Fibroblast of mammary gland (primary cell): ENCODE results near the gene CHD6.

Experiments used
- DNase-seq: peaks from one replicate; pipeline ENCODE4 v3.0.0-alpha.2; 2010; ENCODE audit warnings: low read depth
- H3K4me3 ChIP-seq: 2 replicates; pipeline ENCODE4 v1.5.1; 2011; ENCODE audit warnings: low read depth, mild to moderate bottlenecking, low read length, moderate library complexity; ENCODE audit not compliant: control insufficient read depth
- TF ChIP-seq, protein P1 (sequence below): conservative IDR thresholded peaks from 2 replicates; pipeline ENCODE4 v1.5.1; 2011; ENCODE audit warnings: low read depth, low read length, inconsistent platforms; ENCODE audit not compliant: control insufficient read depth, insufficient read depth

Gene CHD6

DNA sequence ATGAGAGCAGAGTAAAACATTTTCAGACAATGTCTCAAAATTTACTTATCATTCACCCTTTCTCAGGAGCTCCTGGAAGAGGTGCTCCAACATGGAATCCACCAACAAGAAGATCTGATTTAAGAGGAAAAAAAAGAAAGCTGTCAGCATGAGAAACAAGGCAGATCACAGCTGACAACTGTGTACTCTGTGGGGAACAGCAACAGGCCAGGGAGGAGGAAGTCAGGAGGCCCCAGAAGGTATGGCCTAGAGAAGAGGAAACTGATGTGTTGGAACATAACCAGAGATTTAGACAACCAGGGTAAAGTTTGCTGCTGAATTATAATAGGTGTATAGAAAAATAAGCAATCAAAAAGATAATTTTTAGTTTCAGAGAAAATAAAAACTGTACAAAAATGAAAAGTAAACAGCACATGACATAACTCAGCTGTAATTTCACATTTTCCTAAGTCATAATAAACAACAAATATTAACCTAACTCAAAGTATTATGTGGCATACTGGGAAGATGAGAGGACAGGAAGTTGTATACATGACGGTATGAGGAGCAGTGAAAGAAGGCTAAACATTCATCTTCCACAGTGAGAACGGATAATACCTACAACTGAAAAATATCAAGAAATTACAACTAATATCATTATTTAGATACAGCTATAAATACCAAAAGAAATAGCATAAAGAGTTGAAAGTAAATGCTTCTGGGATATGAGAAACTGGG is 138.0 kb downstream of the CHD6 start:
- TF ChIP-seq, protein P1, sequence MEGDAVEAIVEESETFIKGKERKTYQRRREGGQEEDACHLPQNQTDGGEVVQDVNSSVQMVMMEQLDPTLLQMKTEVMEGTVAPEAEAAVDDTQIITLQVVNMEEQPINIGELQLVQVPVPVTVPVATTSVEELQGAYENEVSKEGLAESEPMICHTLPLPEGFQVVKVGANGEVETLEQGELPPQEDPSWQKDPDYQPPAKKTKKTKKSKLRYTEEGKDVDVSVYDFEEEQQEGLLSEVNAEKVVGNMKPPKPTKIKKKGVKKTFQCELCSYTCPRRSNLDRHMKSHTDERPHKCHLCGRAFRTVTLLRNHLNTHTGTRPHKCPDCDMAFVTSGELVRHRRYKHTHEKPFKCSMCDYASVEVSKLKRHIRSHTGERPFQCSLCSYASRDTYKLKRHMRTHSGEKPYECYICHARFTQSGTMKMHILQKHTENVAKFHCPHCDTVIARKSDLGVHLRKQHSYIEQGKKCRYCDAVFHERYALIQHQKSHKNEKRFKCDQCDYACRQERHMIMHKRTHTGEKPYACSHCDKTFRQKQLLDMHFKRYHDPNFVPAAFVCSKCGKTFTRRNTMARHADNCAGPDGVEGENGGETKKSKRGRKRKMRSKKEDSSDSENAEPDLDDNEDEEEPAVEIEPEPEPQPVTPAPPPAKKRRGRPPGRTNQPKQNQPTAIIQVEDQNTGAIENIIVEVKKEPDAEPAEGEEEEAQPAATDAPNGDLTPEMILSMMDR: no peak
- no peak for DNase-seq
- no peak overlapping the region for H3K4me3 ChIP-seq

DNA sequence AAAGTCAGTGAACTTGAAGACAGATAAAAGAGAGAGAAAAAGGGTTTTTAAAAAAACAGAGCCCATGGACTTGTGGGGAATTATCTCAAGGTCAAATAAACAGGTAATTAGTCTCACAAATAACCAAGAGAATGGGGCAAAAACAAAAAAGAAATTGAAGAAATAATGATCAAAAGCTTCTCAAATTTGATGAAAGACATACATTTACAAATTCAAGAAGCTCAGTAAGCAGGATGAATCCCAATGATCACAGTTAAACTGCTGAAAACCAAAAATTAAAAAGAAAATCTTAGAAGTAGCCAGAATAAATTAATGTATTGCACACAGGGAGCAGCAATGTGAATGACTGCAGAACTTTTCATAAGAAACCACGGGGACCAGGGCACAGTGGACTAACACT is 139.1 kb downstream of the CHD6 start:
- H3K4me3 ChIP-seq: no peak overlapping the region
- no peak for DNase-seq
- TF ChIP-seq, protein P1: no peak

DNA sequence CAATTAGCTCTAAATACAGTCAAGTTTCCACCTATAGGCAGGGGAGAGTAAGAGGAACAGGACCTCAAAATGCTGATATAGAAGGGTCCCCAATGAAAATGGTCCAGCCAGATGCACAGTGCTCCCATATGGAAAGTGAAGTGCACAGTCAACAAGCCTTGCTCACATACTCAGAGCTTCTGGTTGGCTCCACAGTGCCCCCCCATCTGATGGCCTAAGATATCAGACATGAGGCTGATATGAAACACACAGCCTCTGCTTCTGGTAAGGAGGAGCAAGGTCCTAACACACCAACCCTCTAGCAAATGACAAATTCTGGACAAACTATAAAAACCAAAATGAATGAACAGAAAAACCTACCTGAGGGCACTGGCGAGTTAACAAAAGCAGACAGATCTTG is 140.2 kb downstream of the CHD6 start:
- TF ChIP-seq, protein P1: no peak
- no peak overlapping the region for H3K4me3 ChIP-seq
- no peak for DNase-seq

DNA sequence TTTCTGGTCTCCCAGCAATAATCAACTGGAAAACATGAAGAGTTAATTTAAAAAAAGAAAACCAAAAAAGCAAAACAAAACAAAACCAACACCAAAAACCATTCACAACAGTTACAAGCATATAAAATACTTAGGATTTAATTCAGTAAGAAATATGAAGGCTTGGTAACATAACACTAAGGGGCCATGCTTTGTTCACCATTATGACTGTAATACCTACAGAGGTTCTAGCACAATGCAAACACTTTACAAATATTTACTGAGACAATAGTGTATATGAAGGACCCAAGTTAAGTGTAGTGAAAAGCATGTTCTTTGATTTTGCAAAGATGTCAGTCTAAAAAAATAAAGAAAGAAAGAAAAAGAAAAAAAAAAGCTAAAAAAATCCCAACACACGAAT is 141.7 kb downstream of the CHD6 start:
- H3K4me3 ChIP-seq: no peak overlapping the region
- no peak for DNase-seq
- TF ChIP-seq, protein P1: no peak

DNA sequence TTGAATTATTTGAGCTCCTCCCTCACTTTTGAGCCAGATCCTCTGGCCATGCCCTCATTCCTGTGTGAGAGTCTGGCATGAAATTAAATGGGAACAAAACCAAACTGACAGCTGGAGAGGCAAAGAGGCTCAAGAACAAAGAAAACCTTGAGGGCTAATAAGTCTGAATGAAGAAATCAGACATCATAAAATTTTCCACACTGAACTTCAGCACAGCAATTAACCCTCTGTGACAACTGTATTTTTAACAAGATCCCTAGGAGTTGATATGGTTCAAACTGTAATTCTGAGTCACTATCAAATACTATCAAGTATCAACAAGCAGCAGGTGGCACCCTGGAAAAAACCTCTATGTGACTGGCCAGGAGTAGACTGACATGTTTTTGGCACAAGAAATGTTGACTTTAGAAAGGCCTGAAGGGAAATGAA is 142.2 kb downstream of the CHD6 start:
- H3K4me3 ChIP-seq: no peak overlapping the region
- DNase-seq: peak; percentile 28
- TF ChIP-seq, protein P1: no peak

DNA sequence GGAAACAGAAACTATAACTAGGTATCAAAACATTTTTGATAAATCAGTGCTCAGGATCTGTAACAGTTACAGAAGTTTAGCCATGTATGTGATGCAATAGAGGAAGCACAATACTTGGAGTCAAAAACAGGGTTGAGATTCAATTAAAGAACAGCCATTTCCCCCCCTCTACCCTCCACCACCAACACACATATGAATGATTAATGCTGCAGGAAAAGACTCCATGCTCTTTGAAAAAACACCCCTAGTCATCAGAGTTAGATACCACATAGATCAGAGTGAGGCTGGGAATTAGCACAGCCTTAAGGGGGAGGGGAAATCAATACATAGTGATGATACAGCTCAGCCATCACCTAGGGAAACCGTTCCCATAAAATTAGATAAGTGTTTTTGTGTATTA is 142.7 kb downstream of the CHD6 start:
- peak; percentile 11 for DNase-seq
- TF ChIP-seq, protein P1: no peak
- no peak overlapping the region for H3K4me3 ChIP-seq
